Heart left ventricle (tissue), 16 donors: ENCODE data around the gene ADH1C. TPM values are rescaled to one million over a fixed set of nuclear protein-coding genes. Genes with fewer than 3 reads are reported as not detected.

ENCODE experiments used
- ATAC-seq, 4 donors: fragments of 200-7000 bp; cut with Tn5 transposase; one replicate each; pipeline ENCODE4 v1.9.1; 2020 to 2022; ENCODE audit warnings: moderate library complexity in 4 of 4, mild to moderate bottlenecking in 3 of 4, moderate number of reproducible peaks in 1 of 4
- DNase-seq, 5 donors: peaks; one replicate each; pipeline ENCODE4 v3.0.0-alpha.2; 2020
- H3K27ac ChIP-seq, 12 donors: fragments of 200-600 bp; sonication (generic) in 4 of 12; one replicate each; pipeline versions ENCODE4 v1.5.0 to v1.8.0; 2016 to 2022; ENCODE audit warnings: mild to moderate bottlenecking in 2 of 12
- H3K27me3 ChIP-seq, 9 donors: fragments of 200-600 bp; sonication (generic) in 2 of 9; one replicate each; pipeline versions ENCODE4 v1.5.1 to v1.8.0; 2016 to 2022; ENCODE audit warnings: mild to moderate bottlenecking in 3 of 9
- H3K36me3 ChIP-seq, 9 donors: fragments of 200-600 bp; sonication (generic) in 2 of 9; one replicate each; pipeline versions ENCODE4 v1.5.0 to v1.8.0; 2018 to 2022; ENCODE audit warnings: mild to moderate bottlenecking in 2 of 9
- H3K4me1 ChIP-seq, 12 donors: fragments of 200-600 bp; sonication (generic) in 4 of 12; one replicate each; pipeline versions ENCODE4 v1.5.0 to v1.8.0; 2016 to 2022; ENCODE audit warnings: mild to moderate bottlenecking in 3 of 12
- H3K4me3 ChIP-seq, 12 donors: fragments of 200-600 bp; sonication (generic) in 4 of 12; one replicate each; pipeline versions ENCODE4 v1.5.0 to v1.8.0; 2017 to 2022; ENCODE audit warnings: mild to moderate bottlenecking in 9 of 12, moderate library complexity in 4 of 12
- H3K9me3 ChIP-seq, 12 donors: fragments of 200-600 bp; sonication (generic) in 4 of 12; one replicate each; pipeline versions ENCODE4 v1.5.0 to v1.8.0; 2016 to 2022; ENCODE audit warnings: mild to moderate bottlenecking in 1 of 12
- POLR2A ChIP-seq, 2 donors: fragments of 450-650 bp; IDR thresholded peaks; one replicate each; pipeline ENCODE4 v1.6.1; 2017; ENCODE audit warnings: antibody characterized with exemption in 2 of 2, mild to moderate bottlenecking in 2 of 2, moderate library complexity in 2 of 2
- WGBS, 4 donors: extraction: QIAGEN DNeasy Blood & Tissue Kit in 2 of 4; methylation state at CpG; one replicate each; pipeline versions ENCODE4 v1.1.5 to v1.1.7; 2013 to 2018; 5-methylcytosine and 5-hydroxymethylcytosine counted together
- intact Hi-C, 10 donors: fragments of 100-400 bp; cut with DNase I; formaldehyde crosslinking; loops; one replicate each; pipeline versions ENCODE4 v1.11.1 to v1.14.2; 2022
- long read RNA-seq, 3 donors: library from polyadenylated mRNA; unstranded; transcript quantifications; one replicate each; pipeline ENCODE4 v2.0.0, GENCODE V29; 2020 to 2021
- polyA plus RNA-seq, 2 donors: library from polyadenylated mRNA; stranded (reverse); fragments of 200-250 nt; gene quantifications; one replicate each; pipeline ENCODE4 v1.2.3, GENCODE V29; 2013
- total RNA-seq, 9 donors: library from RNA; depleted of rRNA in 2 of 9; stranded (reverse); fragments of >200 nt in 2 of 9; fragmentation: NEBNext Ultra II Directional in 3 of 9; extraction: Animal tissue kit (Norgen Biotek cat#: 25700) in 3 of 9; gene quantifications; one replicate each; pipeline versions ENCODE4 v1.1.0 to v1.2.4, GENCODE V29; 2016 to 2023
- TF ChIP-seq, protein P1 (sequence below), 12 donors: fragments of 200-600 bp; sonication (generic) in 4 of 12; IDR thresholded peaks; one replicate each; pipeline versions ENCODE4 v1.5.0 to v1.8.0; 2018 to 2022; ENCODE audit warnings: antibody characterized with exemption in 12 of 12, mild to moderate bottlenecking in 5 of 12
- donor health status: ischemic (EF 13 %, LVEDD 7.1; RV severe dilation, severe dysfunction).
- donor health status: healthy with polysubstance abuse.
- donor health status: DM: no; HTN: yes; CAD: no.
- donor health status: DM: no; HTN: no; CAD: no.
- donor health status: ischemic (EF 25% LVEDD 6.9; RV normal size, moderate dysfunction).
- donor health status: ischemic (EF 25% LVEDD 5.7; RV mildly dilated, moderate dysfunction).
- donor health status: healthy.
- donor health status: DM: yes; HTN: yes; CAD: no.
- donor health status: ischemic (EF 35%, LVEDD 5.7; RV mildly dilated, moderate dysfunction).
- donor health status: nonischemic (EF 11% LVEDD 7.7; RV severe dilation, severe dysfunction).
- donor health status: DM: yes; HTN: yes; CAD: no.
- donor health status: PGD.
- donor health status: ischemic (EF 29% LVEDD 5.4; RV normal size, mild dysfunction).
- donor health status: nonischemic (EF 23%, LVEDD 6.1; RV moderate dilation, normal function).

ADH1C gene
- total RNA-seq (10 to 100 TPM in 1 of 9 donors, 1 to 10 TPM in 8; 1.6 to 14.3 (median 2.8) TPM), polyA plus RNA-seq (1 to 10 TPM in 1 of 2 donors, under 1 TPM in 1; 0.64 to 2.8 TPM)
- long read RNA-seq, donor 1, partial matches to known transcripts = 0 of 2 reads
- long read RNA-seq, donor 1, other reads (novel, unspliced or antisense) = 0 of 2 reads
- long read RNA-seq, donor 2, partial matches to known transcripts = 0 of 1 reads
- long read RNA-seq, donor 2, other reads (novel, unspliced or antisense) = 0 of 1 reads
- long read RNA-seq, donor 3, partial matches to known transcripts = 0 of 1 reads
- long read RNA-seq, donor 3, other reads (novel, unspliced or antisense) = 0 of 1 reads

DNA sequence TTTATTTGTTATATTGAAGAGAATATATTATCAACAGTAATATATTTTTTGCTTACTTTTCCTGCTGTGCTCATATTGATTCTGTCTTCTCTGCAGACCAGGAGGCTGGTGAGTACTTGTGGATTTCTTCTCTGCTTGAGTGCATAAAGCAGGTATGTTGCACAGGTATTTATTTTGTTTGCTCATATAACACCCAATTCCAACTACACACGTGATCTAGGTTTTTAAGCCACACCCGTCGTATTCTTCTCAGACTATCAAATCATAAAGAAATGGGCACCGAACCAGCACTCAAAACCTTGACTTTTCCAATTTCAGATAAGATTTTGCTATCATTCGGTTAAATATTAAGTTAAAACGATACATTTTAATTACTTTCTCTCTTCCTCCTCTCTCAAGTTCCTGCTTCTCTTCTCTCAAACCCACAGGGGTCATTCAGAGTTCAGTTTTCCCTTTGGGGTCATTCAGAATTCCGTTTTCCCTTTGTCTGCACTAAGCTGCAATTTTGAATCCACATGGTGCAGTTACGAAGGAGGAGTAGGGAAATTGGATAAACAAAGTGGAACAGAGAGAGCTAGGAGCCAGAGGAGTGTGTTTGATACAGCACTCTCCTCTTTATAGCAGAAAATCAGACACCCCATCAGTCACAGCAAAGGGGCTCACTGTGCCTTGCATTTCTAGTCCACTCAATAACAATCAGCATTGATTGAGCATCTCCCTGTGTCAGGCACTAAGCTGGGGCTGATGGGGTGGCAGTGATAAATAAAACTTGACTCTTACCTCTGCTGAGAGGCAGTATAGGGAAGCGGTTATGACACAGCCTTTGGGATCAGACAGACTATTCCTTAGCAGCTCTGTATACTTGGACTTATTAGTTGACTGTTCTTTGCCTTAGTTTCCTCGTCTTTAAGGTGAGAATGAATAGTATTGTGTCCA lies at the start of gene ADH1C:
Gene ADH1C, minus strand, starts transcription at position 145 of the 936 bp plus-strand sequence. Its CDS starts 71 bp downstream, at position 74.
- H3K27ac ChIP-seq = peak within 1 kb of the TSS in 6 of 12 donors; percentile 7 to 68 (median 54)
- TF ChIP-seq, protein P1, sequence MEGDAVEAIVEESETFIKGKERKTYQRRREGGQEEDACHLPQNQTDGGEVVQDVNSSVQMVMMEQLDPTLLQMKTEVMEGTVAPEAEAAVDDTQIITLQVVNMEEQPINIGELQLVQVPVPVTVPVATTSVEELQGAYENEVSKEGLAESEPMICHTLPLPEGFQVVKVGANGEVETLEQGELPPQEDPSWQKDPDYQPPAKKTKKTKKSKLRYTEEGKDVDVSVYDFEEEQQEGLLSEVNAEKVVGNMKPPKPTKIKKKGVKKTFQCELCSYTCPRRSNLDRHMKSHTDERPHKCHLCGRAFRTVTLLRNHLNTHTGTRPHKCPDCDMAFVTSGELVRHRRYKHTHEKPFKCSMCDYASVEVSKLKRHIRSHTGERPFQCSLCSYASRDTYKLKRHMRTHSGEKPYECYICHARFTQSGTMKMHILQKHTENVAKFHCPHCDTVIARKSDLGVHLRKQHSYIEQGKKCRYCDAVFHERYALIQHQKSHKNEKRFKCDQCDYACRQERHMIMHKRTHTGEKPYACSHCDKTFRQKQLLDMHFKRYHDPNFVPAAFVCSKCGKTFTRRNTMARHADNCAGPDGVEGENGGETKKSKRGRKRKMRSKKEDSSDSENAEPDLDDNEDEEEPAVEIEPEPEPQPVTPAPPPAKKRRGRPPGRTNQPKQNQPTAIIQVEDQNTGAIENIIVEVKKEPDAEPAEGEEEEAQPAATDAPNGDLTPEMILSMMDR (IDR thresholded peaks at IDR 0.05) = no peak
- no peak for TF ChIP-seq POLR2A (IDR thresholded peaks at IDR 0.05)
- ATAC-seq (peak in 2 of 4 donors; percentile 49 to 65), DNase-seq (peak in 1 of 5 donors; percentile 13)
- peak within 1 kb of the TSS in 8 of 12 donors; percentile 11 to 46 (median 26) for H3K4me3 ChIP-seq
- intact Hi-C loops = no loop called here
- H3K36me3 ChIP-seq = no peaks in the 10 kb centered on the region
- H3K27me3 ChIP-seq = no peaks in the 10 kb centered on the region
- peaks cover 0 to 6% (median 0%) of the 10 kb centered on the region in 12 donors for H3K4me1 ChIP-seq
- peaks cover 0 to 2% (median 0%) of the 10 kb centered on the region in 12 donors for H3K9me3 ChIP-seq
- 57 to 59% (median 58%) methylated on average over 10 of the region's 10 CpGs for WGBS, 4 donors

DNA sequence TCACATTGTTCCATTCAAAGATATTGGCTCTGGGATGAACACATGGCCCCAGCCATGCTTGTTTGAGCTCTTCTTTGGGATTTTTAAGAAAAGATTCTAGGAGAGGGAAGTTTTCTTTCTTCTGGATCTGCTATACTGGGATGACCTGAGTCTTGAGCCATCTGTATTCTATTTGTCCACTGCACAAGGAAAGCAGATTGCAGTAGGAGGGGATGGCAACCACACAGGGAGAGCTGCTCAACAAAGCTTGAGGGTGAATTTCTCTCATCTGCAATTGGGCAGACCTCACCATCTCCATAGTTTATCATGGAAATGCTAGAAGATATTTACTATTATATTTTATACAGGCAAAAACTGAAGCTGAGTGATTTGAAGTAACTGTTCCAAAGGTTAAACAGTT lies 48.3 kb upstream of the ADH1C start:
- Histone ChIP-seq H3K36me3 (no peaks in the 10 kb centered on the region), H3K4me3 (no peak overlapping the region), H3K27me3 (no peaks in the 10 kb centered on the region), H3K9me3 (peaks cover 0 to 10% (median 0%) of the 10 kb centered on the region in 12 donors), H3K4me1 (peaks cover 0 to 18% (median 4%) of the 10 kb centered on the region in 12 donors), H3K27ac (no peak overlapping the region)
- TF ChIP-seq, protein P1 (IDR thresholded peaks at IDR 0.05) = no peak
- TF ChIP-seq POLR2A (IDR thresholded peaks at IDR 0.05) = no peak
- intact Hi-C loops = loop anchor here in 8 of 10 donors (5.0 to 10.0 kb wide), 10 partner anchors 86 to 936 kb away; partner anchors contain the start of gene METAP1 (in 4 of the 8)
- DNase-seq (no peak), ATAC-seq (no peak)

DNA sequence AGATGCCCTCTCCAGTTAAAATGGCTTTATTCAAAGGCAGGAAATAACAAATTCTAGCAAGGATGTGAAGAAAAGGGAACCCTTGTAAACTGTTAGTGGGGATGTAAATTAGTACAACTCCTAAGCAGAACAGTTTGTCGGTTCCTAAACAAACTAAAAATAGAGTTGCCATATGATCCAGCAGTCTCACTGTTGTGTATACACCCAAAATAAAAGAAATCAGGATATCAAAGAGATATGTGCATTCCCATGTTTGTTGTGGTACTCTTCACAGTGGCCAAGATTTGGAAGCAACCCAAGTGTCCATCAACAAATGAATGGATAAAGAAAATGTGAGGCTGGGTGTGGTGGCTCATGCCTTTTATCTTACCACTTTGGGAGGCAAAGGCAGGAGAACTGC lies 46.5 kb upstream of the ADH1C start:
- no peaks in the 10 kb centered on the region for H3K27me3 ChIP-seq
- H3K4me1 ChIP-seq = peaks cover 0 to 10% (median 0%) of the 10 kb centered on the region in 12 donors
- ATAC-seq (no peak), DNase-seq (no peak)
- H3K27ac ChIP-seq = no peak overlapping the region
- WGBS, 4 donors = 53 to 56% (median 54%) methylated on average over 1 of the region's 1 CpG
- peaks cover 0 to 10% (median 0%) of the 10 kb centered on the region in 12 donors for H3K9me3 ChIP-seq
- no peaks in the 10 kb centered on the region for H3K36me3 ChIP-seq
- intact Hi-C loops = no loop called here
- no peak overlapping the region for H3K4me3 ChIP-seq
- no peak for TF ChIP-seq POLR2A (IDR thresholded peaks at IDR 0.05)
- TF ChIP-seq, protein P1 (IDR thresholded peaks at IDR 0.05) = no peak
